CD4-positive, alpha-beta T cell treated with Interleukin-15 for 4 hours (primary cell): ENCODE results near the gene PCSK5.
"Not testable (repeated sequence)": the region's sequence is repeated elsewhere in the genome, so short reads cannot be mapped to it uniquely, and the experiment has no call there.

Experiments used
- DNase-seq: peaks from one replicate; pipeline ENCODE4 v3.0.0-alpha.2; 2020; ENCODE audit warnings: low spot score

Gene PCSK5

DNA sequence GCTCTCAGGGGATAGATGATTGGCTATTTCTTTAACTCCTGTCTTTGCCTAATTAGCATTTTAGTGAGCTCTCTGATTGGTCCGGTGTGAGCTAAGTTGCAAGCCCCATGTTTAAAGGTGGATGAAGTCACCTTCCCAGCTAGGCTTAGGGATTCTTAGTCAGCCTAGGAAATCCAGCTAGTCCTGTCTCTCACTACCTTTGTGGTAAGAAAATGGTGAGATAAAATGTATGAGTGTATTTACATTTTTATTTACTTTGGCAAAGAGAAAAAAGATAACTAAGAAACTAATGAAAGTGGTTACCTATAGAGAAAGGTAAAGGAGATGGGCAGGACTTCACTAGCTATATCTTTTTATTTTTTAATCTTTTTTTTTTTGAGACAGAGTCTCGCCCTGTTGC lies 357.0 kb downstream of the PCSK5 start:
- no peak for DNase-seq

DNA sequence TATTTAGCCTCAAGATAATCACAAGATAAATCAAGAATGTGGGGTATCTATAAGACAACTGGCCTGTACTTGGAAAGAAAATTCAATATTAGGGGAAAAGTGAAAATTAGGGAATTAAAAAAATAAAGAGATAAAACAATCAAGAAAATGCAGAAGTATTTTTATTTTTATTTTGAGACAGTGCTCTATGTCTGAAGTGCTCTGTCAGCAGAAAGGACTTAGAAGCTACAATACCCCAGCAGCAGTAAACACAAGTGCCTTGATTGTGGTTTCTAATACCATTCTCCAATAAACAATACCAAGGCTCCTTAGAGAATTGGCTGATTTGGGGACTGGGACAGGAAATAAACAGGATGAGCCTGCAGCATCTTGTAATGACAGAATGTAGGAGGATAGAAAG lies 358.8 kb downstream of the PCSK5 start:
- no peak for DNase-seq

DNA sequence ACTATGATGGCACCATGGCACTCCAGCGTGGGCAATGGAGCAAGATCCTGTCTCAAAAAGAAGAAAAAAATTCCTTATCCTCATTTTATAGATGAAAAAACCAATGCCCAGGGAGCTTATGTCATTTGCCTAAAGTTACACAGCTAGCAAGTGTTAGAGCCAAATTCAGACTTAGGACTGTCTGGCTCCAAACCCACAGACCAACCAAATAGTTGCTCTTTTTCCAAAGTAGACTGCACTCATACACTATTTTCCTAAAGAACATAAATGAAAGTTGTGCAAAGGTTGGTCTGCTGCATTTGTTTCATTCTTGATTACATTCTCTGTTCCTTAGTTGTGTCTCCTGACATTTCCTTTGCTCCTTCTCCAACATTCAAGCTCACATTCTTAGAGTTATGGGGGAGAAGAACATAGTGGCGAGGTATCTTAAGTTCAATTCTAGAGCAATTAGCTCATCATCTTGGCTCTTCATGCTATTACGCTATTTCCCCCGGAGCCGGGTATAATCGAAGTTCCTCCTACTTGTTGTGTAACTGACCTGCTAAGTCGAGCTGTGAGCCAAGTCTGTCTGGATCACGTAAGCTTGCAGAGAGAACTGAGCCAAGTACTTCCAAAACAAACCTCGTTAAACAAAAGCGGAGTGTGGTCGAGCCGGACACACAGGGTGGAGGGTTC lies 365.4 kb downstream of the PCSK5 start:
- no peak for DNase-seq

DNA sequence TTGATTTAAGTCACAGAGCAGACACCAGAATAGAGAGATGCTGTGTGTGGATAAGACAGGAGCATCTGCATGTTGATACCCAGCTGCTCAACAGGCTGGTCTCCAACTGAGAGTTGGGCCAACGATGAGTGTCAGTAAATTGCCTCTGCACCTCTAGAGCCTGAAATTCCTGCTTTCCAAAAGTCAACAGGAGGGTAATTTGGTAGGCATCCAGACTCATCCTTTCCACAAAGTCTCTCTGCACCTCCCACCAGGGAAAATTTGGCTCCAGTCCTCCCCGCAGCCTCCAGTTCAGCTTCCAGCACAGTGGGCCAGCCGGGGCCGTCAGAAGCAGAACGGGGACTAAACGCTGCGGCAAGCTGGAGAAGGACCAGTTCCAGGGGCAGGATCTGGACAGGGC lies 366.8 kb downstream of the PCSK5 start:
- no peak for DNase-seq

- no peak for DNase-seq
Observed at GRCh38 chr9:76266649-76267283, 376.3 kb downstream of the PCSK5 start.

GRCh38 chr9:76267284-76267652 lies 376.8 kb downstream of the PCSK5 start:
- no peak for DNase-seq

DNA sequence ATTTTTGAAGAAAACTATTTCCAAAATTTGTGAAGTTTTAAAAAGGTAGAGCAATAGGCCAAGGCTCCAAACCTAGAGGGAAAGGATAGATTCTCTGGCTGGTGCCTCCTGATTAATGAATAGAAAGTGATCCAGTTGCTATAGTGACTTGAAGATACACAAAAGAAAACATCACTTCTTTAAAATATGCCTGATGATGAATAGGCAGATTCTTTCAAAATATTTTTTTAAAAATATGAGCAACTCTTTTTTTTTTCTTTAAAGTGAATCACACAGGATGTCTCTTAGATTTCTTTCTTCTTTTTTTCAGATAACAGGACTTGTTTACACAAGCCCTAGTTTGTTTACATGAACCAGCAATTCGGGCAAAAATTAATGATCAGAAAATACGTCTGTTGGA lies 379.3 kb downstream of the PCSK5 start:
- DNase-seq = no peak

DNA sequence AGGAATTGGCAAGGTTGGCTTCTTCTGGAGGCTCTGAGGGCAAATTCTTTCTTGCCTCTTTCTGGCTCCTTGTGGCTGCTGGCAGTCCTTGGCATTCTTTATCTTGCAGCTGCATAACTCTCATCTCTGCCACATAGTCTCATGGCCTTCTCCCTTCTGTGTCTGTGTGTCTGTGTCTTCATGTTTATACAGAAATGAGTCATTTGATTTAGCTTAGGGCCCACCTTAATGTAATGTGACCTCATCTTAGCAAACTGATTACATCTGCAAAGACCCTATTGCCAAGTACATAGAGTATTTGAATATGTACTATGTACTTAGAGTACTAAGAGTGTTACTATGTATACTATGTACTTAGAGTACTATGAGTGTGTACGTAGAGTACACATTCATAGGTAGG lies 381.3 kb downstream of the PCSK5 start:
- DNase-seq = no peak

DNA sequence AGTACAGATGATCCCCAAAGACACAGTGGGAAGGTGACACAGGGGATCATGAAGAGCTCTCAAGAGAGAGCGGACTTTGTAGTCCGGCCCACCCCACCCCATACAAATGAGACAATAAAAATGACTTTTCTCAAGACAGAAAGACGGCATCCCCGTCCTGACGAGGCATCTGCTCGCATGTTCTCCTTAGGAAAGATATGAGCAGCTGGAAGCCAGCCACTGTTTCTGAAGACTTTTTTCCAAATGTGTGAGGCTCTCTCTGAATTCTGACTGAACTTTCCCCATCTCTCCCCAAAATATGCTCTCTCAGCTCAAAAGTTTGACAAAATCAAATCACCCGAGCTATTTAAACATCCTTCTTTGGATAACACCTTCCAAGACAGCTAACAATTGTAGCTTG lies 398.6 kb downstream of the PCSK5 start:
- no peak for DNase-seq

GRCh38 chr9:76289703-76290102 lies 399.2 kb downstream of the PCSK5 start:
- no peak for DNase-seq

GRCh38 chr9:76290555-76290954 lies 400.1 kb downstream of the PCSK5 start:
- no peak for DNase-seq

GRCh38 chr9:76292246-76292645 lies 401.8 kb downstream of the PCSK5 start:
- DNase-seq = no peak

- no peak for DNase-seq
Observed at GRCh38 chr9:76292658-76293057, 402.2 kb downstream of the PCSK5 start.

DNA sequence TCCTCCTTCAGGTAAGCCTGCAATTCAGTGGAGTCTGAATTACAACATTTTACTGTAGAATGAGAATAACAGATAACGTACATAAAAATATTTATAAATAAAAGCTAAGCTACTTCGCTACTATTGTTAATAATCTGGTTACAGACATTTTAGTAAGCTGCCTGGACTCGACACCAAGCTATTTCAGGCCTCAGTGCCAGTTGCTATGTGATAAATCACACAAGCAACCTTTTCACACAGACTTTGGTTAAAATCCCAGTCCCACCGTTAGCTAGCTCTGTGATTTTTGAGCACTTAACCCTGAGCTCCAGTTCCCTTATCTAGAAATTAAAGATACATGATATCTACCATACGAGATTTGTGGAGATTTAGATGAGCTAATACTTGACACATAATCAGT lies 403.8 kb downstream of the PCSK5 start:
- DNase-seq = no peak

GRCh38 chr9:76296561-76297310 lies 406.3 kb downstream of the PCSK5 start:
- DNase-seq = no peak

DNA sequence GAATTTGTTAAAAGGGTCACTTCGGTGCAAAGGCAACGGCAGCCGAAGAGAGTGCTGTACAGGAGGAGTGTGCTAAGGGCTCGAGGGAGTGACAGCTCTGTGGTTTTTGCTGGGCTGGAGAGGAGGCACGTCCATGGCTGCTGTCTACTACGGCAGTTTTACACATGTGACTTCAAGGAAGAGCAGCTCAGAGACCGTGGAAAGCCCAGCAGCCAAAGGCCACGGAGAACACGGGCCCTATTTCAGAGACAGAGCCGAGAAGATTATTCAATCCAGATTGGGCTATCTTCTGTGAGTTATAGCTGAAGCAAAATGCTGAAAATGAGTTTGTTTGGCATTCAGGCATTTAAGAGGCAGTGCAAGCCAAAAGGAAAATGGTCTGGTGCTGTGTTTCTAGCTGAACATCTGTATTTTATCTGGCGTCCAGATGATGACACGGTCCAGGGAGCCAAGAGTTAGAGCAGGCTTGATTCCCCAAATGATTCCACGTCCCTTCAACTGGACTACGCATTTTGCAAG lies 407.3 kb downstream of the PCSK5 start:
- DNase-seq = no peak

DNA sequence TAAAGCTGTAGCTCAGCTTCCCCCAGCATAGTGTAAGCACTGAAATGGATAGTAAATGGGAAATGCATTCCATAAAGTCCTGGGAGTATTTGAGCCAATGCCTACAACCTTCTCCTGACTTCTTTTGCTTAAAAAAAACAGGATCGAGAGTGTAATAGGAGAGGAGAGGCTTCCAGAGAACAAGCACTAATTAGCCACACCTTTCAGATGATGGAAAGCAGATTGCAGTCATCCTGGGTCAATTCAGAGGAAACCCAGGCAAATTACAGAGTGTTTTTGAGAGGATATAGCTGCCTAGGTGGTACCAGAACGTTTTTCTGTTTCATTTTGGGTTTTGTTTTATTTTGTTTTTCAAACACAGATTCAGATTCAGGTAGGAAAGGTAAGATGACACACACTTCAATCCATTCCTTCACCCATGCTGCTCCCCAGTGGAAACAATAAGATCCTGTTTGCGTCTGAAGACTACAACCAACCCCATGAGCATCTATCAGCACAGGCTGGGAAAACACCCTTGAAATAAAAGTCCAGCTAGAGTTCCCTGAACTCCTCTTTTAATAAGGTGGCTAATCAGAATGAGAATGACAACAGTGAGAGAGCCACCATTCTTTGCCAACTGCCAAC lies 408.2 kb downstream of the PCSK5 start:
- no peak for DNase-seq

GRCh38 chr9:76302543-76302942 lies 412.1 kb downstream of the PCSK5 start:
- DNase-seq = no peak

DNA sequence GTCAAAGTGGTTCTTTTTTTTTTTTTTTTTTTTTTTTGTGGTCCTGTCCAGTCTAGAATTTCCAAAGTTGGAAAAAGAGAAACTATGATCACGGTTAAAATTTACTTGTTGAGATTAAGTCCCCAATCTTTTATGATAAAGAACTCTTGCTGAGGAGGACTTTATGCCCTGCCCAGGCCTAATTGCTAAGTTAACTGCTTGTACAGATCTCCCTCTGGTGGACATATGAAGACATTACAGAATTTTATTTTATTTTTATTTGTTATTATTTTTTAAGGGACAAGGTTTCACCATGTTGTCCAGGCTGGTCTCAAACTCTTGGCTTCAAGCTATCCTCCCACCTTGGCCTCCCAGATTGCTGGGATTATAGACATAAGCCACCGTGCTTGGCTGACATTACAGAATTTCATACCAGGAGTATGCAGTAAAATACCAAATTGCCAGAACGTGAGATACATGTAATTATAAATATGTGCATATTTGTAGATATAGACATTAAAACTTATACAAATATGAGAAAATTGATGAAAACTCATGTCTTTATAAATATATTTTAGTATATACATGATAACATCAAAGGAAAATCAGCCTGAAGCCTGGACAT lies 412.6 kb downstream of the PCSK5 start:
- DNase-seq = peak; percentile 35

GRCh38 chr9:76307047-76307446 lies 416.6 kb downstream of the PCSK5 start:
- not testable (repeated sequence) for DNase-seq

- DNase-seq = no peak
Observed at GRCh38 chr9:76310577-76310976, 420.1 kb downstream of the PCSK5 start.

- no peak for DNase-seq
Observed at GRCh38 chr9:76310991-76311390, 420.5 kb downstream of the PCSK5 start.
